ENCODE measurements around the gene CYBC1.

DNA sequence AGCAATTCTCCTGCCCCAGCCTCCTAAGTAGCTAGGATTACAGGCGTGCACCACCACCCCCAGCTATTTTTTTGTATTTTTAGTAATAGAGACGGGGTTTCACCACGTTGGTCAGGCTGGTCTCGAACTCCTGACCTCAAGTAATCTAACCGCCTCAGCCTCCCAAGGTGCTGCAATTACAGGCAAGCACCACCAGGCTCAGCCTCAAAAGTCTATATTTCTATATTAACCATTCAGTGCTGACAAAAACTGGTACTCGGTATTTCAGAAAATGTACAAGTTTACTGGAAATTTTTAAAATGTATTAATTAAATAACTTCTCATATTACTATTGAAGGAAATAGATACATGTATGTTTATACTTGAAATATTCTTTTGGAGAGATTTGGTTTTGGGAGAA is 33.8 kb downstream of the CYBC1 start:
- TF ChIP-seq, protein P1, sequence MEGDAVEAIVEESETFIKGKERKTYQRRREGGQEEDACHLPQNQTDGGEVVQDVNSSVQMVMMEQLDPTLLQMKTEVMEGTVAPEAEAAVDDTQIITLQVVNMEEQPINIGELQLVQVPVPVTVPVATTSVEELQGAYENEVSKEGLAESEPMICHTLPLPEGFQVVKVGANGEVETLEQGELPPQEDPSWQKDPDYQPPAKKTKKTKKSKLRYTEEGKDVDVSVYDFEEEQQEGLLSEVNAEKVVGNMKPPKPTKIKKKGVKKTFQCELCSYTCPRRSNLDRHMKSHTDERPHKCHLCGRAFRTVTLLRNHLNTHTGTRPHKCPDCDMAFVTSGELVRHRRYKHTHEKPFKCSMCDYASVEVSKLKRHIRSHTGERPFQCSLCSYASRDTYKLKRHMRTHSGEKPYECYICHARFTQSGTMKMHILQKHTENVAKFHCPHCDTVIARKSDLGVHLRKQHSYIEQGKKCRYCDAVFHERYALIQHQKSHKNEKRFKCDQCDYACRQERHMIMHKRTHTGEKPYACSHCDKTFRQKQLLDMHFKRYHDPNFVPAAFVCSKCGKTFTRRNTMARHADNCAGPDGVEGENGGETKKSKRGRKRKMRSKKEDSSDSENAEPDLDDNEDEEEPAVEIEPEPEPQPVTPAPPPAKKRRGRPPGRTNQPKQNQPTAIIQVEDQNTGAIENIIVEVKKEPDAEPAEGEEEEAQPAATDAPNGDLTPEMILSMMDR (IDR thresholded peaks at IDR 0.05; ENCODE audit: low read length), result peak; percentile 12
- no peak for TF ChIP-seq EZH2 (optimal IDR thresholded peaks at IDR 0.05; ENCODE audit: low read depth, low read length)
- no peak for TF ChIP-seq EZH2phosphoT487 (IDR thresholded peaks at IDR 0.05; ENCODE audit: low read length)

All from MM.1S (cell line).